GM23248 (cell line): ENCODE data around the gene GRAMD1A. TPM values are rescaled to one million over a fixed set of nuclear protein-coding genes. Genes with fewer than 3 reads are reported as not detected.

Experiments used
- DNase-seq: peaks from one replicate; pipeline ENCODE4 v3.0.0-alpha.2; 2015
- H2AFZ ChIP-seq: fragments of 200-600 bp; sonication (generic); 2 replicates; pipeline ENCODE4 v1.6.1; 2016; ENCODE audit warnings: antibody characterized with exemption
- H3F3A ChIP-seq: fragments of 200-600 bp; sonication (generic); 2 replicates; pipeline ENCODE4 v1.6.1; 2016; ENCODE audit warnings: mild to moderate bottlenecking, antibody characterized with exemption, mixed run types; ENCODE audit not compliant: insufficient read depth
- H3K27ac ChIP-seq: fragments of 200-600 bp; sonication (generic); 2 replicates; pipeline ENCODE4 v1.5.1; 2016; ENCODE audit warnings: mild to moderate bottlenecking
- H3K27me3 ChIP-seq: fragments of 200-600 bp; sonication (generic); replicated peaks from 2 replicates; pipeline ENCODE4 v1.6.1; 2016; ENCODE audit warnings: mild to moderate bottlenecking; ENCODE audit not compliant: insufficient read depth
- H3K36me3 ChIP-seq: fragments of 200-600 bp; sonication (generic); 2 replicates; pipeline ENCODE4 v1.6.1; 2016; ENCODE audit warnings: low read depth, mild to moderate bottlenecking
- H3K4me1 ChIP-seq: fragments of 200-600 bp; sonication (generic); 2 replicates; pipeline ENCODE4 v1.6.1; 2016; ENCODE audit warnings: mild to moderate bottlenecking; ENCODE audit not compliant: insufficient read depth
- H3K4me2 ChIP-seq: fragments of 200-600 bp; sonication (generic); one replicate; pipeline ENCODE4 v1.6.1; 2016; ENCODE audit warnings: mild to moderate bottlenecking; ENCODE audit not compliant: unreplicated experiment
- H3K4me3 ChIP-seq: fragments of 200-600 bp; sonication (generic); 2 replicates; pipeline ENCODE4 v1.5.1; 2016; ENCODE audit warnings: mild to moderate bottlenecking
- H3K79me2 ChIP-seq: fragments of 200-600 bp; sonication (generic); 2 replicates; pipeline ENCODE4 v1.6.1; 2016; ENCODE audit warnings: mild to moderate bottlenecking; ENCODE audit not compliant: insufficient read depth
- H3K9ac ChIP-seq: fragments of 200-600 bp; sonication (generic); 2 replicates; pipeline ENCODE4 v1.6.1; 2016; ENCODE audit warnings: mild to moderate bottlenecking
- H3K9me2 ChIP-seq: fragments of 200-600 bp; sonication (generic); 2 replicates; pipeline ENCODE4 v1.6.1; 2016; ENCODE audit warnings: mixed run types, mild to moderate bottlenecking, moderate library complexity; ENCODE audit not compliant: insufficient read depth
- H3K9me3 ChIP-seq: fragments of 200-600 bp; sonication (generic); one replicate; pipeline ENCODE4 v1.6.1; 2017; ENCODE audit warnings: low read depth
- H4K20me1 ChIP-seq: fragments of 200-600 bp; sonication (generic); 2 replicates; pipeline ENCODE4 v1.6.0; 2016; ENCODE audit not compliant: insufficient read depth
- EZH2 ChIP-seq: fragments of 200-600 bp; sonication (generic); IDR thresholded peaks from 2 replicates; pipeline ENCODE4 v1.6.1; 2018; ENCODE audit warnings: antibody characterized with exemption, mild to moderate bottlenecking; ENCODE audit not compliant: insufficient read depth, poor library complexity, severe bottlenecking
- EZH2phosphoT487 ChIP-seq: fragments of 200-600 bp; sonication (generic); IDR thresholded peaks from 2 replicates; pipeline ENCODE4 v1.6.1; 2018; ENCODE audit warnings: antibody characterized with exemption, moderate library complexity, mild to moderate bottlenecking, low read depth; ENCODE audit not compliant: insufficient read depth
- WGBS, 2 experiments: methylation state at CpG; one replicate each; pipeline ENCODE4 v1.1.6; 2015 to 2017; ENCODE audit warnings: low lambda C conversion rate in 2 of 2, low coverage in 1 of 2; ENCODE audit errors: missing lambda C conversion rate in 2 of 2; 5-methylcytosine and 5-hydroxymethylcytosine counted together
- in situ Hi-C: fragments of 300-500 bp; cut with MboI; formaldehyde crosslinking; loops from 2 replicates; pipeline ENCODE4 v1.15.0; 2020
- polyA plus RNA-seq: library from polyadenylated mRNA; unstranded; fragments of >200 nt; fragmentation: Nextera tagmentation; extraction: Ambion mirVana; gene quantifications from 2 replicates; pipeline ENCODE4 v1.2.1, GENCODE V29; 2016
- total RNA-seq: library from RNA; depleted of rRNA; stranded (reverse); fragments of >200 nt; shearing (Covaris generic); gene quantifications from 2 replicates; pipeline ENCODE4 v1.2.3, GENCODE V29; 2014

GRAMD1A gene
- total and polyA plus RNA-seq, 2 experiments from 2014 or later: 17.3 to 33.8 TPM

DNA sequence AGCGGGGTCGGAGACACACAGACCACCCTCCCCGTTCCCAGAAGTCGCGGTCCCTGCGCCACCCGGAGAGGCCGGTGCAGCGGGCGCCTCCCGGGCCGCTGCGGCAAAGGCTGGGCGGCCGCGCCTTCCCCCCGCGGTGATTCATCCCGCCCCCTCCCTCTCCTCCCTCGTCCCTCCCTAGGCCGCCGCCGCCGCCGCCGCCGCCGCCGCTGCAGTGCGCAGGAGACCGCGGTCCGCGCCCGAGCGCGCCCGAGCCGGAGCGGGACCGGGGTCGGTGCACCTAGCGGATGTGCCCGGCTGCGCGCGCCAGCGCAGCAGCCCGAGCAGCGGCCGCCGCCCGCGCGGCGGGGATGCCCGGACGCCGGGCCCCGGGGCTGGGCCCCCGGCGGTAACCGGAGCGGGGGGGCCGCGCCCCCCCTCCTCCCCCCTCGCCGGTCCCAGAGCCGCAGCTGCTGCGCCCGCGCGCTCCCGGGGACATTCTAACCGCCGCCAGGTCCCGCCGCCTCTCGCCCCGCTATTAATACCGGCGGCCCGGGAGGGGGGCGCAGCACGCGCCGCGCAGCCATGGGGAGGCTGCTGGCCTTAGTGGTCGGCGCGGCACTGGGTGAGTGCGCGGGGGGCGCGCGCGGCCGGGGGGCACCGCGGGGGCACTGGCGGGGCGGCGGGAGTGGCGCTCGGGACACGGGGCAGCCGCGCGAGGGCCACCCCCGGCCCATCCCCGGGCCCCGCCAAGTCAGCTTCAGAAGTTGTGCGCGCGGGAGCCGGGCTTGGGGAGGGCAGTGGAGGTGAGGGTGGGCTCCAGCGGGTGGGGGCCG is 30.3 kb downstream of the GRAMD1A start, which contains the start of gene SCN1B:
SCN1B (plus strand) TSS at position 214 of the 815 bp plus-strand sequence; CDS start at position 565, 351 bp downstream.
- TF ChIP-seq EZH2: no peak
- TF ChIP-seq EZH2phosphoT487: no peak
- no peaks in the 10 kb centered on the region for H3K9me2 ChIP-seq
- H3F3A ChIP-seq: peaks cover 5% of the 10 kb centered on the region
- 1% methylated on average over 87 of the region's 118 CpGs; no CpG with 5 or more reads in 1 of the 2 experiments for WGBS, 2 experiments
- no peaks in the 10 kb centered on the region for H3K4me1 ChIP-seq
- H2AFZ ChIP-seq: peak within 1 kb of the TSS; percentile 80
- H3K4me2 ChIP-seq: peak within 1 kb of the TSS; percentile 78
- no peaks in the 10 kb centered on the region for H3K27me3 ChIP-seq
- peak; percentile 85 for DNase-seq
- no peak within 1 kb of the TSS for H3K27ac ChIP-seq
- no peaks in the 10 kb centered on the region for H3K36me3 ChIP-seq
- peak within 1 kb of the TSS; percentile 48 for H3K9ac ChIP-seq
- no peaks in the 10 kb centered on the region for H3K79me2 ChIP-seq
- in situ Hi-C loops: no loop called here
- H3K4me3 ChIP-seq: peak within 1 kb of the TSS; percentile 69
- no peaks in the 10 kb centered on the region for H3K9me3 ChIP-seq
- no peaks in the 10 kb centered on the region for H4K20me1 ChIP-seq

DNA sequence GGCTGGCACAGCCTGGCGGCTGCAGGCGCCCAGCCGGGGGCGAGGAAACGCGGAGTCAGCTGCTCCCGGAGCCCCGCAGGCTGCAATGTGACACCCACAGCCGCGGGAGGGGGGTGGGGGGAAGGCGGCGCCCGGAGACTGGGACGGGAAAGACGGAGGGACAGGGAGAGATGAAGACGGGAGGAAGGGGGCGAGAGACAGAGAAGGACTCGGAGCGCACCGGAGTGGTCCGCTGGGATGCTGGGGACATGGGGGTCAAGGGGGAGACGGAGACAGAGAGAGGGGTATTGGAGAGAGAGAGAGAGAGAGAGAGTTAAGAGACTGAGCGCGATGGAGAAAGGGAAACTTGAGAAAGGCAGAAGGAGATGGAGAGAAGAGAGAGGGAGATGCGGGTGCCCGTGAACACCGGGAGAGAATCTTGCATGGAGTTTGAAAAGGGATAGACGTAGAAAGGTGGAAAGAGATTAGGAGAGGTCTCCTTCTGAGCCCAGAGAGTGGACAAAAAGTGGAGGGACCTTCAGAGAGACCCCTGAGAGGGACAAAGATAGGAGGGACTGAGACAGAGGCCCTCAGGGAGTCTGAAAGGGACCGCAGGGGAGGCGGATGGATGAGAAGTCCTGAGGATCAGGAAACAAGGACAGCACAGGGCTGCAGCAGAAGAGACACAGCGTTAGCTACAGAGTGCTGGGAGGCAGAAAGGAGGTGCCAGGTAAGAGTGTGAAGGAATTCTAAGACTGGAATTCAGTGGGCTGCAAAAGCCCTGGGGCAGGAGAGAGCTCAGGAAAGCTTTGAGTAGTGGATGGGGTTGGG is 31.2 kb downstream of the GRAMD1A start:
- Histone ChIP-seq H3K9me3 (no peaks in the 10 kb centered on the region), H2AFZ (peak overlapping the region; percentile 80), H3K79me2 (no peaks in the 10 kb centered on the region), H3K27ac (no peak overlapping the region), H3K4me3 (peak overlapping the region; percentile 69), H3K36me3 (no peaks in the 10 kb centered on the region), H3K9me2 (no peaks in the 10 kb centered on the region), H3K4me2 (peak overlapping the region; percentile 78), H3F3A (peaks cover 5% of the 10 kb centered on the region), H3K9ac (no peak overlapping the region), H4K20me1 (no peaks in the 10 kb centered on the region), H3K27me3 (no peaks in the 10 kb centered on the region), H3K4me1 (no peaks in the 10 kb centered on the region)
- TF ChIP-seq EZH2phosphoT487 (no peak), EZH2 (no peak)
- 5 to 13% methylated on average over 9 to 31 of the region's 31 CpGs for WGBS, 2 experiments
- in situ Hi-C loops: no loop called here
- peak; percentile 50 for DNase-seq

GRCh38 chr19:35032356-35032865 is 32.3 kb downstream of the GRAMD1A start:
- Histone ChIP-seq H3K36me3 (no peaks in the 10 kb centered on the region), H3F3A (peaks cover 5% of the 10 kb centered on the region), H3K79me2 (no peaks in the 10 kb centered on the region), H3K9me3 (no peaks in the 10 kb centered on the region), H3K9ac (no peak overlapping the region), H2AFZ (no peak overlapping the region), H3K27me3 (no peaks in the 10 kb centered on the region), H3K4me2 (no peak overlapping the region), H3K4me1 (no peaks in the 10 kb centered on the region), H4K20me1 (no peaks in the 10 kb centered on the region), H3K27ac (no peak overlapping the region), H3K4me3 (no peak overlapping the region), H3K9me2 (no peaks in the 10 kb centered on the region)
- DNase-seq: no peak
- WGBS, 2 experiments: 93 to 95% methylated on average over 16 to 17 of the region's 17 CpGs
- in situ Hi-C loops: no loop called here
- TF ChIP-seq EZH2 (no peak), EZH2phosphoT487 (no peak)

GRCh38 chr19:35033067-35034004 is 33.2 kb downstream of the GRAMD1A start:
- in situ Hi-C loops: no loop called here
- Histone ChIP-seq H4K20me1 (no peaks in the 10 kb centered on the region), H3K9me3 (no peaks in the 10 kb centered on the region), H3K4me3 (no peak overlapping the region), H3K9me2 (no peaks in the 10 kb centered on the region), H3K27ac (no peak overlapping the region), H3K4me2 (no peak overlapping the region), H3K27me3 (no peaks in the 10 kb centered on the region), H3K79me2 (no peaks in the 10 kb centered on the region), H3K36me3 (no peaks in the 10 kb centered on the region), H3K9ac (no peak overlapping the region), H2AFZ (no peak overlapping the region), H3K4me1 (no peaks in the 10 kb centered on the region), H3F3A (peaks cover 5% of the 10 kb centered on the region)
- no peak for DNase-seq
- 87 to 90% methylated on average over 29 to 30 of the region's 30 CpGs for WGBS, 2 experiments
- TF ChIP-seq EZH2phosphoT487 (no peak), EZH2 (no peak)
